Adrenal gland (tissue), 12 donors: ENCODE results near the gene TMEM117. TPM values are rescaled to one million over a fixed set of nuclear protein-coding genes. Genes with fewer than 3 reads are reported as not detected.

ENCODE experiments used
- DNase-seq, 7 donors: peaks; one replicate each; pipeline ENCODE4 v3.0.0-alpha.2; 2019 to 2020
- H3K27ac ChIP-seq, 5 donors: fragments of 200-600 bp; sonication (generic) in 4 of 5; 1 replicate in 3 of 5; 2 replicates in 2 of 5; pipeline versions ENCODE4 v1.5.1 to v1.8.0; 2016 to 2020; ENCODE audit warnings: mild to moderate bottlenecking in 1 of 5
- H3K27me3 ChIP-seq: fragments of 200-600 bp; 2 replicates; pipeline ENCODE4 v1.8.0; 2021
- H3K36me3 ChIP-seq, 2 donors: fragments of 200-600 bp; replicated peaks in 1 of 2; 1 replicate in 1 of 2; 2 replicates in 1 of 2; pipeline versions ENCODE4 v1.5.1 to v1.8.0; 2018 to 2022
- H3K4me1 ChIP-seq, 2 donors: fragments of 200-600 bp; replicated peaks in 1 of 2; 1 replicate in 1 of 2; 2 replicates in 1 of 2; pipeline versions ENCODE4 v1.5.1 to v1.8.0; 2018 to 2021
- H3K4me3 ChIP-seq, 4 donors: fragments of 200-600 bp; sonication (generic) in 3 of 4; one replicate each; pipeline ENCODE4 v1.5.1; 2016 to 2018
- H3K9me3 ChIP-seq, 3 donors: fragments of 200-600 bp; sonication (generic) in 1 of 3; replicated peaks in 1 of 3; 1 replicate in 2 of 3; 2 replicates in 1 of 3; pipeline versions ENCODE4 v1.5.1 to v1.8.0; 2016 to 2021
- POLR2A ChIP-seq, 2 donors: fragments of 450-650 bp; IDR thresholded peaks; one replicate each; pipeline ENCODE4 v1.6.1; 2017; ENCODE audit warnings: antibody characterized with exemption in 2 of 2, mild to moderate bottlenecking in 2 of 2, moderate library complexity in 1 of 2
- WGBS, 4 donors: extraction: QIAGEN DNeasy Blood & Tissue Kit in 2 of 4; methylation state at CpG; one replicate each; pipeline versions ENCODE4 v1.1.5 to v1.1.7; 2013 to 2017; 5-methylcytosine and 5-hydroxymethylcytosine counted together
- intact Hi-C, 2 donors: fragments of 100-400 bp; cut with DNase I; formaldehyde crosslinking; loops; one replicate each; pipeline versions ENCODE4 v1.14.1 to v1.15.0; 2022 to 2023
- polyA plus RNA-seq, 3 donors: library from polyadenylated mRNA; stranded (reverse); fragments of 200-250 nt in 2 of 3; fragments of 350-450 nt in 1 of 3; fragmentation: Illumina TruSeq in 1 of 3; extraction: RNeasy Lipid Tissue Mini Kit (QIAGEN cat#74804) in 1 of 3; gene quantifications; one replicate each; pipeline ENCODE4 v1.2.3, GENCODE V29; 2013 to 2014
- total RNA-seq, 9 donors: library from RNA; depleted of rRNA in 4 of 9; stranded (reverse); fragments of >200 nt in 4 of 9; fragments of 120-200 nt in 1 of 9; fragmentation: NEBNext Ultra II Directional in 1 of 9; extraction: Animal tissue kit (Norgen Biotek cat#: 25700) in 1 of 9; gene quantifications; one replicate each; pipeline versions ENCODE4 v1.1.0 to v1.2.4, GENCODE V29; 2013 to 2023
- TF ChIP-seq, protein P1 (sequence below), 6 experiments: fragments of 450-650 bp in 4 of 6; fragments of 200-600 bp in 2 of 6; sonication (generic) in 1 of 6; IDR thresholded peaks; 1 replicate in 5 of 6; 2 replicates in 1 of 6; pipeline versions ENCODE4 v1.5.1 to v1.8.0; 2016 to 2021; ENCODE audit warnings: antibody characterized with exemption in 6 of 6, mild to moderate bottlenecking in 2 of 6, moderate library complexity in 1 of 6
- donor health status: healthy with polysubstance abuse.
- donor health status: Bipolar disorder and iron deficiency.
- donor health status: DM: yes; HTN: yes; CAD: no.
- donor health status: DM: no; HTN: no; CAD: no.
- donor health status: DM: no; HTN: no; CAD: no.
- donor health status: DM: yes; HTN: yes; CAD: no.

Gene TMEM117
- total and polyA plus RNA-seq, 12 donors, result 1.9 to 38.5 (median 6.7) TPM

DNA sequence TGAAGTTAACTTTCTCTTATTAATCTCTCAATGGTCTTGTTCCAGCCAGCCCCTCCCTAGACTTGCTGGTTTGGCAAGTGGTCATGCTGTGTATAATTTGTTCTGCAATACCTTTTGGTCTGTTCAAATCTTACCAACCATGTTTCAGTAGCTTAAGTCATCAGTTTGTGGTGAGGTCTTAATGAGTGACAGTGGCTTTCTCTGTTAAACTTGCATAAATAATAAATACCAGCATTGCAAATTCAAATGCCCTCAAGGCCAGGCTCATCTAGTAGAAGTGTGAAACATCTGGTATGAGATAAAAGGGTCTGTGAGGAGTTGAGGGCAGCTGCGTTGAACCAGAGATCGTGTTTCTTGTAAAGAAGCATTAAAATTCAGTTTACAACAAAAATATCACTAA, 319.5 kb downstream of the TMEM117 start:
- H3K27ac ChIP-seq, result no peak overlapping the region
- H3K9me3 ChIP-seq, result no peaks in the 10 kb centered on the region
- no peak overlapping the region for H3K4me3 ChIP-seq
- no peak for DNase-seq
- no peaks in the 10 kb centered on the region for H3K4me1 ChIP-seq
- intact Hi-C loops, result no loop called here
- no peaks in the 10 kb centered on the region for H3K36me3 ChIP-seq
- no peak for TF ChIP-seq POLR2A (IDR thresholded peaks at IDR 0.05)
- TF ChIP-seq, protein P1, sequence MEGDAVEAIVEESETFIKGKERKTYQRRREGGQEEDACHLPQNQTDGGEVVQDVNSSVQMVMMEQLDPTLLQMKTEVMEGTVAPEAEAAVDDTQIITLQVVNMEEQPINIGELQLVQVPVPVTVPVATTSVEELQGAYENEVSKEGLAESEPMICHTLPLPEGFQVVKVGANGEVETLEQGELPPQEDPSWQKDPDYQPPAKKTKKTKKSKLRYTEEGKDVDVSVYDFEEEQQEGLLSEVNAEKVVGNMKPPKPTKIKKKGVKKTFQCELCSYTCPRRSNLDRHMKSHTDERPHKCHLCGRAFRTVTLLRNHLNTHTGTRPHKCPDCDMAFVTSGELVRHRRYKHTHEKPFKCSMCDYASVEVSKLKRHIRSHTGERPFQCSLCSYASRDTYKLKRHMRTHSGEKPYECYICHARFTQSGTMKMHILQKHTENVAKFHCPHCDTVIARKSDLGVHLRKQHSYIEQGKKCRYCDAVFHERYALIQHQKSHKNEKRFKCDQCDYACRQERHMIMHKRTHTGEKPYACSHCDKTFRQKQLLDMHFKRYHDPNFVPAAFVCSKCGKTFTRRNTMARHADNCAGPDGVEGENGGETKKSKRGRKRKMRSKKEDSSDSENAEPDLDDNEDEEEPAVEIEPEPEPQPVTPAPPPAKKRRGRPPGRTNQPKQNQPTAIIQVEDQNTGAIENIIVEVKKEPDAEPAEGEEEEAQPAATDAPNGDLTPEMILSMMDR (IDR thresholded peaks at IDR 0.05), result no peak
- WGBS, 4 donors, result 75 to 87% (median 79%) methylated on average over 2 of the region's 2 CpGs
- H3K27me3 ChIP-seq, result no peaks in the 10 kb centered on the region

DNA sequence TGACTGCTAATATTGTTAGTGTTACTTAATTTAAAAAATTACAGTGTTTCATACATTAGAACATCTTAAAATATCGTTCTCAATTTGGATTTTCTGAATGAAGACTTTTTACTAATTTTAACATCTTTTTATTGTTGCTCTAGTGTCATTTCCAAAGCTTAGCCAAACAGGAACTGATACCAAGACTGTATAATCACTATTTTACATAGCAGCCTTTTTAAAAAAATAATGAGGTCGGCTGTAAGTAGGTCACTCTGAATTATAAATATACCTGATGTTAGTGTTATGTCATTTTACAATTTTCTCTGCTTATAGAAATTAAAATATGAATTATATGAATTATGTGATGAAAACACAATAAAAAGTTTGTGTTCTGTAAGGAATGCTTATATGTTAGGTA, 321.5 kb downstream of the TMEM117 start:
- WGBS, 4 donors, result 52 to 68% (median 57%) methylated on average over 2 of the region's 2 CpGs
- no peak overlapping the region for H3K4me3 ChIP-seq
- no peaks in the 10 kb centered on the region for H3K9me3 ChIP-seq
- no peak for TF ChIP-seq POLR2A (IDR thresholded peaks at IDR 0.05)
- TF ChIP-seq, protein P1 (IDR thresholded peaks at IDR 0.05), result no peak
- no peak for DNase-seq
- H3K27ac ChIP-seq, result no peak overlapping the region
- intact Hi-C loops, result no loop called here
- no peaks in the 10 kb centered on the region for H3K36me3 ChIP-seq
- H3K27me3 ChIP-seq, result no peaks in the 10 kb centered on the region
- no peaks in the 10 kb centered on the region for H3K4me1 ChIP-seq

DNA sequence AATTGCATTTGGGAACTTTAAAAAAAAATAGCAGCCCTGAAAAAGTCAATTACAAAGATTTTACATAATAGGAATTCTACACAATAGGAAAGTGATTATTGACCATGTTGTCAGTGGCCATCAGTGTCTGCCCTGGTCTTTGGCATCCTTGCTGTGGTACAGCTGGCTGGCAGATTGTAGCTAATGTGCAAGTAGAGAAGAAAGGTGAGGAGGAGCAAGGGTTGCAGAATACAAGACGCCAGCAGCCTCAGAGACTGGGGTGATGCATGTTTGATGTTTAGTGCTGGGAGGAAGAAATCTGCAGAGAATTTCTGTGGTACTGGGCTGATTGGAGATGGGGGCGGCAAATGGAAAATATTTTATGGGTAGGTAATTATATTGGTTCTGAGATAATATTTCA, 322.9 kb downstream of the TMEM117 start:
- no peaks in the 10 kb centered on the region for H3K27me3 ChIP-seq
- intact Hi-C loops, result no loop called here
- no peak overlapping the region for H3K27ac ChIP-seq
- TF ChIP-seq POLR2A (IDR thresholded peaks at IDR 0.05), result no peak
- TF ChIP-seq, protein P1 (IDR thresholded peaks at IDR 0.05), result no peak
- WGBS, 4 donors, result 83 to 91% (median 87%) methylated on average over 2 of the region's 2 CpGs
- H3K9me3 ChIP-seq, result no peaks in the 10 kb centered on the region
- DNase-seq, result no peak
- H3K4me3 ChIP-seq, result no peak overlapping the region
- no peaks in the 10 kb centered on the region for H3K36me3 ChIP-seq
- no peaks in the 10 kb centered on the region for H3K4me1 ChIP-seq

DNA sequence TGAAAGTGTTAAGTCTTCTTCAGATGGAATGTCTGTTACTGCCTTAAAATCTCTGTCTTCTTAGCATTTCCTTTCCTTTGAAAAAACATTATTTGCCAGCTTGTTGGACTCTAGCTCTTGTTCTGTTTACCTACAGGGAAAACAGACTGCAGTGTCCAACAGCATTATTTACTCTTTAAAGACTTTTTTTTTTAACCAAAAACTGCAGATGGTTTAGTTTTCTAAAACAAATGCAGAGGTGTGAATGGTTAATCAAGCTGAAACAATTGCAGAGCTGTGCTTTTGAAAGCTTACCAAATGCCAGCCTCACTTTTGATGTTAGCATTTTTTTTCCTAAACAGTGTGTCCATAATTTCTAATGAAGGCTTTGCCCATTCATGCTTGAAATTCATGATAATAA, 323.3 kb downstream of the TMEM117 start:
- intact Hi-C loops, result no loop called here
- no peaks in the 10 kb centered on the region for H3K4me1 ChIP-seq
- H3K27ac ChIP-seq, result no peak overlapping the region
- H3K27me3 ChIP-seq, result no peaks in the 10 kb centered on the region
- H3K4me3 ChIP-seq, result no peak overlapping the region
- no peaks in the 10 kb centered on the region for H3K36me3 ChIP-seq
- TF ChIP-seq, protein P1 (IDR thresholded peaks at IDR 0.05), result no peak
- no peak for TF ChIP-seq POLR2A (IDR thresholded peaks at IDR 0.05)
- no peak for DNase-seq
- no peaks in the 10 kb centered on the region for H3K9me3 ChIP-seq
